Ectodermal cell (in vitro differentiated cells): Measurements from ENCODE around the gene ANO1.
"Not testable (repeated sequence)": the region's sequence is repeated elsewhere in the genome, so short reads cannot be mapped to it uniquely, and the experiment has no call there.

Experiments used
- H3K27ac ChIP-seq: 2 replicates; pipeline ENCODE4 v1.7.0; 2013; ENCODE audit warnings: mild to moderate bottlenecking, low read depth, low read length; ENCODE audit not compliant: insufficient read depth, poor library complexity, severe bottlenecking
- H3K27me3 ChIP-seq: 2 replicates; pipeline ENCODE4 v1.7.0; 2013; ENCODE audit warnings: mild to moderate bottlenecking, low read length; ENCODE audit not compliant: insufficient read depth, control insufficient read depth, poor library complexity, severe bottlenecking
- H3K36me3 ChIP-seq: one replicate; pipeline ENCODE4 v1.7.0; 2013; ENCODE audit warnings: low read length; ENCODE audit not compliant: control insufficient read depth, insufficient read depth
- H3K4me1 ChIP-seq: one replicate; pipeline ENCODE4 v1.7.0; 2013; ENCODE audit warnings: low read length; ENCODE audit not compliant: control insufficient read depth, insufficient read depth
- H3K4me3 ChIP-seq: 2 replicates; pipeline ENCODE4 v1.7.0; 2013; ENCODE audit warnings: low read depth, low read length, control low read depth; ENCODE audit not compliant: insufficient read depth
- H3K9me3 ChIP-seq: 2 replicates; pipeline ENCODE4 v1.7.0; 2013; ENCODE audit warnings: mild to moderate bottlenecking, low read length, moderate library complexity; ENCODE audit not compliant: control insufficient read depth
- WGBS, 2 experiments: methylation state at CpG; one replicate each; pipeline ENCODE4 v1.1.7; 2013; ENCODE audit warnings: missing lambda C conversion rate in 2 of 2; 5-methylcytosine and 5-hydroxymethylcytosine counted together

Gene ANO1

DNA sequence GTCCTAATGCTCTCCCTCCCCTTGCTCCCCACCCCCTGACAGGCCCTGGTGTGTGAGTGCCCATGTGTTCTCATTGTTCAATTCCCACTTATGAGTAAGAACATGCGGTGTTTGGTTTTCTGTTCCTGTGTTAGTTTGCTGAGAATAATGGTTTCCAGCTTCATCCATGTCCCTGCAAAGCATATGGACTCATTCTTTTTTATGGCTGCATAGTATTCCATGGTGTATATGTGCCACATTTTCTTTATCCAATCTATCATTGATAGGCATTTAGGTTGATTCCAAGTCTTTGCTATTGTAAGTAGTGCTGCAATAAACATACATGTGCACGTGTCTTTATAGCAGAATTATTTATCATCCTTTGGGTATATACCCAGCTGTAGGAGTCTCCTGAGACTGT is 42.5 kb upstream of the ANO1 start:
- not testable (repeated sequence) for H3K27me3 ChIP-seq, H3K36me3 ChIP-seq, H3K9me3 ChIP-seq, H3K4me1 ChIP-seq, H3K4me3 ChIP-seq, H3K27ac ChIP-seq
- 86 to 96% methylated on average over 2 of the region's 2 CpGs for WGBS, 2 experiments

DNA sequence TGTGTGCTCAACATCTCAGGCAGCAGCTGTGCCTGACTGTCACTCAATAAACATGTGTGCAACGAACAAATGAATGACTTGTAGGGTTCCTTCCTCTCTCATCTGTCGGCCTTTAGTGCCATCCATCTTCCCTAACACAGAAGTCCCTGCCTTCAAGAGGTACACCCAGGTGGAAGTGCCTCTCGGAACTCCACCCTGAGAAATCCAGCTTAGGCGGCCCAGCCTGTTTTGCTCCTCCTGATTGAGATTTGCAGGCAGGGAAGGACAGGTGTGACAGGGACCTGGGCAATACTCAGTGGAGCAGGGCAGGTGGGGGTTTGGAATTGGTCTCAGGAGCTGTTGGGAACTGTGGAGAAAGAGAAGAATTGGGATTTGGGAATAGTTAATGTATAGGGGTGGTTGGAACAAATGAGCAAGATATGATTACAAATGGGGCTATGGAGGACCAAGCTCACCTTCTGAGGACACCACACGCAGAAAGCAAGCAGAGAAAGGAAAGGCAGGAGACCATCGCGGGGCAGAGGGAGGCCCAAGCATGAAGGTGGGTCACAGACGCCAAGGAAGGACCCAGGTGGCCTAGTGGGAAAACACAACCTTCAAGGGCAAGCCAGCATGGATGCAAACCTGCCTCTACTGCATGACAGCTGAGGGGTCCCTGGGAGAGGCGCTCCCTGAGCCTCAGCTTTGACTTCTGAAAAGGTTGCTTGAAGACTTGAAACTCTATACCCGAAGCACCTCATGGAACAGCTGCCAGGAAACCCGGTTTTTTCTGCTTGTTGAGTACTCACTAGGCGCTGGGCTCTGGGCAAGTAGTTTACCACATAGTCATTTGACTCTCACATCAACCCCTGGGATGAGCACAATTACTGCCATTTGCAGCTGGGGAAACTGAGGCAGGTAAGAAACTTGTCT is 40.9 kb upstream of the ANO1 start:
- Histone ChIP-seq H3K36me3 (no peaks in the 10 kb centered on the region), H3K4me1 (peaks cover 6% of the 10 kb centered on the region), H3K9me3 (no peaks in the 10 kb centered on the region), H3K27me3 (no peaks in the 10 kb centered on the region), H3K27ac (no peak overlapping the region), H3K4me3 (no peak overlapping the region)
- 92 to 94% methylated on average over 12 of the region's 12 CpGs for WGBS, 2 experiments

DNA sequence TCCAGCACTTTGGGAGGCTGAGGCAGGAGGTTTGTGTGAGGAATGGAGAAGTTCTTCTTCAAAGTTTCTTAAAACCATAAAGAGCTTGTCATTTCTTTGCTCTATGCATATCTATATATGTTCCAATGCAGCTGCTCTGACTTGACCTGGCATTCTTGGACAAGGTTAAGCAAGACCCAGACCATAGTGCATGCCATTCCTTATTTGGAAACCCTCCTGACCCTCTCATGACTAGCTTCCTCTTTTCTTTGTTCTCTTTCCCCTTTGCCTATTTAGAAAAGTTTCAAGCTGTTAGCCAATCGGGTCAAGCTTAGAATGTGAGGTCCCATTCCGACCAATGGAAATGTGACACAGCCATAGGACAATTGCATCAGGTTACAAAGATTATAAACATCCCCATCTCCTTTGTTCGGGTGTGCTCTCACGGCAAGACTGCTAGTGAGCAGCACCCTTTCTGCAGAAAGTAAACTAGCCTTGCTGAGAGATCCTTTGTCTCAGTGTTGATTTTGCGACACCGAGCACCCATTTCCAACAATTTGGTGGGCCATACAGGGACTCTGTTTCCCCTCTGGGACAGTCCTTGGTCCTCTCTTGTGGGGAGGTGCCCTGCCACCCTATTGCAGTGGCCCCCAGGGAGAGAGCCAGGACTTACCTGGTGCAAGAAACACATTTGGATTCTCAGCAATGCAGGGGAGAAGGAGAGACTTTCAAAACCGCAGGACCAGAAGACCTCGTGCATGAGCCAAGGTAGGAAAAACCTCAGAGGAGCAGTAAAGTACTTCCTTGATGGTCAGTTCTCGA is 39.9 kb upstream of the ANO1 start:
- H3K27me3 ChIP-seq: no peaks in the 10 kb centered on the region

DNA sequence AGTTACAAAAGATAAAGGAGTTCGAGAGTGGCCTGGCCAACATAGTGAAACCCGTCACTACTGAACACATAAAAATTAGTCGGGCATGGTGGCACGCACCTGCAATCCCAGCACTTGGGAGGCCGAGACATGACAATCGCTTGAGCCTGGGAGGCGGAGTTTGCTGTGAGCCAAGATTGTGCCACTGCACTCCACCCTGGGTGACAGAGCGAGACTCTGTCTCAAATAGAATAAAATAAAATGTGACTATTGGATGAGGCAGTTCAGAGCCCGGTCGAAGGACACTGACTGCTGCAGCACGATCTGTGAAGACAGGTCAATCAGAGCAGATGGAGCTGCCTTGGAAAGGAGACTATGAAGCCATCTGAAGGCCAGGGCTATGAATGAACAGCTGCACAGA is 37.7 kb upstream of the ANO1 start:
- H3K4me3 ChIP-seq: no peak overlapping the region
- H3K9me3 ChIP-seq: no peaks in the 10 kb centered on the region
- no peaks in the 10 kb centered on the region for H3K4me1 ChIP-seq
- WGBS, 2 experiments: 93 to 95% methylated on average over 11 of the region's 11 CpGs
- no peaks in the 10 kb centered on the region for H3K27me3 ChIP-seq
- H3K36me3 ChIP-seq: no peaks in the 10 kb centered on the region
- H3K27ac ChIP-seq: no peak overlapping the region

More for the DNA sequence above, 39.9 kb upstream of the ANO1 start:
- WGBS, 2 experiments: 92 to 93% methylated on average over 9 of the region's 9 CpGs
- no peak overlapping the region for H3K27ac ChIP-seq
- H3K9me3 ChIP-seq: no peaks in the 10 kb centered on the region
- no peak overlapping the region for H3K4me3 ChIP-seq
- H3K4me1 ChIP-seq: peaks cover 6% of the 10 kb centered on the region
- no peaks in the 10 kb centered on the region for H3K36me3 ChIP-seq

DNA sequence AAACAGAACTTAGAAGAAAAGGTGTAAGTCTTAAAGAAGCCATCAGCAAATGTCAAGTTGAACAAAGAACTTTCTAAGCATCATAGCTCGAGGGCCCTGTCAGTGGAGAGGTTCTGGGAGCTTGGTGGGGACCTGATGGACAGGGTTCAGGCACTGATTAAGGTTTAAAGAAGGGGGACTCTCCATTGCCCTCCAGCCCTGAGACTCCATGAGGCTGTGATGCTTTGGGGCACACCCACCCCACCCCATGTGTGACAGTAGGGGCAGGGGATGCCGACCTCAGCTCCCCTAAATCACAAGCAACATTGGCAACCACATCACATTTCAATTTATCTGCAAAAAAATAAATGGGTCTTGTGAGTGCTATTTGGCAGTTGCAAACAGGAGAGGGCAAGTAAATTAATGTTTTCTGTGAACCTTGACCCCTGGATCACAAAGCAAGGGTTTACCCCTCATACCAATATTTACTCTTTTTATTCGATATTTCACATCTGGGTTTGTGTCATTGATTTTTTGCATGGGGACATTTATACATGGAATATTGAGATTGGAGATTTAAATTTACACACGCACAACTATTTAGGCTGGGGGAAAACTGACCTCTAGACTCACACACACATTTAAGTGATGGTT is 37.1 kb upstream of the ANO1 start:
- no peaks in the 10 kb centered on the region for H3K36me3 ChIP-seq
- H3K27ac ChIP-seq: no peak overlapping the region
- no peaks in the 10 kb centered on the region for H3K9me3 ChIP-seq
- no peak overlapping the region for H3K4me3 ChIP-seq
- WGBS, 2 experiments: 88 to 96% methylated on average over 2 to 3 of the region's 4 CpGs
- no peaks in the 10 kb centered on the region for H3K4me1 ChIP-seq
- H3K27me3 ChIP-seq: no peaks in the 10 kb centered on the region

DNA sequence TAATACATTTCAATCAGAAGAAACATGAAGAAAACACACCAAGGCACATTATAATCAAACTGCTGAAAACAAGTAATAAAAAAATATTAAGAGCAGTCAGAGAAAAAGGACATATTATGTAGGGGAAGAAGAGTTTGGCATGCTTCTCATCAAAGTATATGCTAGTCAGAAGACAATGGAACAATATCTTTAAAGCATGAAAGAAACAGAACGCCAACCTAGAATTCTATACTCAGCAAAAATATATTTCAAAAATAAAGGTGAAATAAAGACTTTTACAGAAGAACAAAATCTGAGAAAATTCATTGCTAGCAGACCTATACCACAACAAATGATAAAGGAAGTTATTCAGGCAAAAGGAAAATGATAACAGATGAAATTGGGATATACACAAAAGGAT is 34.6 kb upstream of the ANO1 start:
- H3K36me3 ChIP-seq: no peaks in the 10 kb centered on the region
- H3K4me1 ChIP-seq: no peaks in the 10 kb centered on the region
- H3K27ac ChIP-seq: no peak overlapping the region
- H3K27me3 ChIP-seq: no peaks in the 10 kb centered on the region
- 89% methylated on average over 1 of the region's 1 CpG; no CpG with 5 or more reads in 1 of the 2 experiments for WGBS, 2 experiments
- no peaks in the 10 kb centered on the region for H3K9me3 ChIP-seq
- H3K4me3 ChIP-seq: no peak overlapping the region

DNA sequence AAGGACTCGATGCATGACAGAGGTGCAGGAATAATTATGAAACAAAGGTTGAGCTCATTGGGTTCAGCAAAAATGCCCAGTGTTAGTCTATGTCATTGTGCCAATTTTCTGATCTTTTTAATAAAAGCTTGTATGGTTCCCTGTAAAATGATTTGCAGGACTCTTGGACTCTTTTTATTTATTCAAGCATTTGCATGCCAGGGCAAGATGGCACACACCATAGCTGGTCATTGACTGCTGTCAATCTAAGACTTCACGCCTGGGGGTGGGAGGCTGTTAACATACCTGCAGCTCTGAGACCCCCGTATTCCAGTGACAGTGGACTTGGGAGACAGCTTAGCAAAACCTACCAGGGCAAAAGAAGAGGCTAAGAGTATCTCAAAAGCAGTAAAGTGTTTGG is 32.0 kb upstream of the ANO1 start:
- Histone ChIP-seq H3K4me1 (no peaks in the 10 kb centered on the region), H3K27me3 (no peaks in the 10 kb centered on the region), H3K36me3 (no peaks in the 10 kb centered on the region), H3K27ac (no peak overlapping the region), H3K9me3 (no peaks in the 10 kb centered on the region), H3K4me3 (no peak overlapping the region)
- 90 to 97% methylated on average over 3 of the region's 3 CpGs for WGBS, 2 experiments

DNA sequence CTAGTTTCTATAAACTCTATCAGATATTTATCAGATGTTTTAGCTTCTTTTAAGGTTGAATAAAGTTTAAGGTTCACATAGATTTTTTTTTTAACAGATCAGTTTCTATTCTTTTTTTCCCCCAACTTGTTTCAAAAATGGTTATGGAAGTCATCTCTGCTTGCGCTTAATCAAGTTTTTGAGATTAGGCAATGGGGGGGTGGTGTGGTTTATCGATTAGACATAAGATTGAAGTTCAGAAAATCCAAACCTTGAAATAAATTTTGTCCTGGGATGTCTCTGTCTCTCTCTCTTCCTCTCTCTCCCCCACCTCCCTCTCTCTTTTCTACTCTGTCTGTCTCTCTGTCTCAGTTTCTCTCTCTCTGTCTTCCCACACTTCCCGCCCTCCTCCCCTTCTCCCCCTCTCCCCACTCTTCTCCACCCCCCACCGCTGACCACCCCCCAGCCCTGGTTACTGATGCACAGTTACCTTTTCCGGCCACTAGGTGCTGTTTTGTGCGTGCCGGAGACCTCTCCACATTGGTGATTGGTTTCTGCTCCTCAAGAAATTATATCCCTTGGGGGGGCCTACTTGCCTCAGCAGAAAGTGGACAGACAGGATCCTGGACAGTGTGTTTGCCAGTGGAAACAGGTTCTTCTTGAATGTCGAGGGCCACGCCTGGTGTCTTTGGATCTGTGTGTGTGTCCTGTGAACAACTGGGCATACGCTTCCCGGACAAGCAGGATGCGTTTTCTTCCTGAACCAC is 29.7 kb upstream of the ANO1 start:
- 61 to 64% methylated on average over 11 to 12 of the region's 12 CpGs for WGBS, 2 experiments
- Histone ChIP-seq H3K27me3 (no peaks in the 10 kb centered on the region), H3K4me3 (no peak overlapping the region), H3K4me1 (no peaks in the 10 kb centered on the region), H3K36me3 (no peaks in the 10 kb centered on the region), H3K9me3 (no peaks in the 10 kb centered on the region), H3K27ac (no peak overlapping the region)

DNA sequence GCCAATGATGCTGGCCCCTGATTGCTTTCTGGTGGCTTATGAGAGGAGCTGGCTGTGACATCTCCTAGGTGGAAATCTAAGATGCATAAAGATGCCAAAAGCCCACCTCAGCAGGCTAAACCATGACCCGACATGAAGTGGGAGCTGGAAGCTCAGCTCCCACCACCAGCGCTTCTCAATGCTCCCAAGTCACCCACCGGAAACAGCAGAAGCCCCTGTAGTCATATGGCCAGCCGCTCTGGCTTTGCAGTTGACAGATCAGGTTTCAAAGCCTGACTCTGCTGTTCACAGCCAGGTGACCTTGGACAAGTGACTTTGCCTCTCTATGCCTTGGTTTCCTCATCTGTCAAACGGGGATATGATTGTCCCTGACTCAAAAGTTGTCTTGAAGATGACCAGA is 29.1 kb upstream of the ANO1 start:
- H3K27me3 ChIP-seq: no peaks in the 10 kb centered on the region
- H3K9me3 ChIP-seq: no peaks in the 10 kb centered on the region
- 82 to 86% methylated on average over 5 of the region's 5 CpGs for WGBS, 2 experiments

More for the DNA sequence above, 29.1 kb upstream of the ANO1 start:
- Histone ChIP-seq H3K4me1 (no peaks in the 10 kb centered on the region), H3K4me3 (no peak overlapping the region), H3K27ac (no peak overlapping the region), H3K36me3 (no peaks in the 10 kb centered on the region)
